ENCODE measurements around the gene DSG2. TPM values are rescaled to one million over a fixed set of nuclear protein-coding genes. Genes with fewer than 3 reads are reported as not detected.

The DSG2 gene
- total RNA-seq, 1 experiment from 2014 or later = 12.1 TPM

GRCh38 chr18:31578126-31578525, 80.1 kb downstream of the DSG2 start:
- H3K4me1 ChIP-seq (ENCODE audit: control insufficient read depth, insufficient read depth, low read length) = no peaks in the 10 kb centered on the region
- in situ Hi-C loops (cut with HindIII; ENCODE audit: low pct_unique_long_range_greater_than_20kb, low sequenced_read_pairs) (no loop called here), intact Hi-C loops (cut with micrococcal nuclease; ENCODE audit: unreplicated experiment) (no loop called here)
- POLR2A ChIA-PET = no interaction called here
- no peaks in the 10 kb centered on the region for H3K9me3 ChIP-seq (ENCODE audit: control insufficient read depth, insufficient read depth, low read depth, low read length)
- BruUV-seq (replicated peaks) = no TSS peak
- CTCF ChIA-PET = no interaction called here
- no peak overlapping the region for H3K27ac ChIP-seq (ENCODE audit: low read length)
- no peak overlapping the region for H3K4me3 ChIP-seq (ENCODE audit: low read depth in 2 of 2, low read length in 2 of 2)
- H3K36me3 ChIP-seq (ENCODE audit: control insufficient read depth, insufficient read depth, low read length) = no peaks in the 10 kb centered on the region
- TF ChIP-seq REST (IDR thresholded peaks at IDR 0.05; ENCODE audit: insufficient read depth in 1 of 2, low read depth in 2 of 2, low read length in 1 of 2) = no peak
- TF ChIP-seq CTCF (IDR thresholded peaks at IDR 0.05) = no peak
- no peak for TF ChIP-seq TCF7L2 (IDR thresholded peaks at IDR 0.05; ENCODE audit: low read depth, low read length)
- ATAC-seq (no peak), DNase-seq (ENCODE audit: low read depth, low spot score) (no peak)
- H3K27me3 ChIP-seq (ENCODE audit: control insufficient read depth, insufficient read depth, low read length) = no peaks in the 10 kb centered on the region

- no peak overlapping the region for H3K27ac ChIP-seq (ENCODE audit: low read length)
- DNase-seq (ENCODE audit: low read depth, low spot score) = no peak
- no TSS peak for BruUV-seq (replicated peaks)
- in situ Hi-C loops (cut with HindIII; ENCODE audit: low pct_unique_long_range_greater_than_20kb, low sequenced_read_pairs) = no loop called here
- H3K4me3 ChIP-seq (ENCODE audit: low read depth in 2 of 2, low read length in 2 of 2) = no peak overlapping the region
- H3K27me3 ChIP-seq (ENCODE audit: control insufficient read depth, insufficient read depth, low read length) = no peaks in the 10 kb centered on the region
- no peak for ATAC-seq
- H3K9me3 ChIP-seq (ENCODE audit: control insufficient read depth, insufficient read depth, low read depth, low read length) = no peaks in the 10 kb centered on the region
- no peak for TF ChIP-seq CTCF (IDR thresholded peaks at IDR 0.05)
- POLR2A ChIA-PET = no interaction called here
- no peaks in the 10 kb centered on the region for H3K36me3 ChIP-seq (ENCODE audit: control insufficient read depth, insufficient read depth, low read length)
- CTCF ChIA-PET = no interaction called here
- no peaks in the 10 kb centered on the region for H3K4me1 ChIP-seq (ENCODE audit: control insufficient read depth, insufficient read depth, low read length)
- intact Hi-C loops (cut with micrococcal nuclease; ENCODE audit: unreplicated experiment) = no loop called here
Measured at GRCh38 chr18:31579375-31579774, 81.4 kb downstream of the DSG2 start.

GRCh38 chr18:31581498-31582197, 83.7 kb downstream of the DSG2 start:
- Histone ChIP-seq H3K27ac (ENCODE audit: low read length) (no peak overlapping the region), H3K36me3 (ENCODE audit: control insufficient read depth, insufficient read depth, low read length) (no peaks in the 10 kb centered on the region), H3K4me1 (ENCODE audit: control insufficient read depth, insufficient read depth, low read length) (no peaks in the 10 kb centered on the region), H3K27me3 (ENCODE audit: control insufficient read depth, insufficient read depth, low read length) (no peaks in the 10 kb centered on the region), H3K4me3 (ENCODE audit: low read depth in 2 of 2, low read length in 2 of 2) (no peak overlapping the region), H3K9me3 (ENCODE audit: control insufficient read depth, insufficient read depth, low read depth, low read length) (no peaks in the 10 kb centered on the region)
- intact Hi-C loops (cut with micrococcal nuclease; ENCODE audit: unreplicated experiment) (no loop called here), in situ Hi-C loops (cut with HindIII; ENCODE audit: low pct_unique_long_range_greater_than_20kb, low sequenced_read_pairs) (no loop called here)
- ChIA-PET POLR2A (no interaction called here), CTCF (no interaction called here)
- no TSS peak for BruUV-seq (replicated peaks)
- no peak for ATAC-seq
- DNase-seq (ENCODE audit: low read depth, low spot score) = no peak
- TF ChIP-seq CTCF (IDR thresholded peaks at IDR 0.05) (no peak), TCF7L2 (IDR thresholded peaks at IDR 0.05; ENCODE audit: low read depth, low read length) (no peak), SIN3A (IDR thresholded peaks at IDR 0.05; ENCODE audit: borderline replicate concordance, insufficient read depth, low read depth, low read length) (no peak), POLR2AphosphoS5 (IDR thresholded peaks at IDR 0.05; ENCODE audit: low read depth, low read length) (no peak), REST (IDR thresholded peaks at IDR 0.05; ENCODE audit: insufficient read depth in 1 of 2, low read depth in 2 of 2, low read length in 1 of 2) (no peak)

Measured in Panc1 (cell line).